Spleen (tissue), 11 donors: ENCODE results near the gene JKAMP. TPM values are rescaled to one million over a fixed set of nuclear protein-coding genes. Genes with fewer than 3 reads are reported as not detected.

Source experiments
- DNase-seq: peaks from one replicate; pipeline ENCODE4 v3.0.0-alpha.2; 2020
- H3K27ac ChIP-seq, 8 donors: fragments of 200-600 bp; sonication (generic) in 7 of 8; 1 replicate in 4 of 8; 2 replicates in 4 of 8; pipeline versions ENCODE4 v1.5.0 to v1.8.0; 2016 to 2021; ENCODE audit warnings: inconsistent platforms in 4 of 8, mild to moderate bottlenecking in 4 of 8, moderate library complexity in 1 of 8
- H3K27me3 ChIP-seq, 7 donors: fragments of 200-600 bp; sonication (generic) in 6 of 7; replicated peaks in 1 of 7; 1 replicate in 4 of 7; 2 replicates in 3 of 7; pipeline versions ENCODE4 v1.5.0 to v1.8.0; 2016 to 2021; ENCODE audit warnings: inconsistent platforms in 3 of 7, mild to moderate bottlenecking in 1 of 7
- H3K36me3 ChIP-seq, 6 donors: fragments of 200-600 bp; sonication (generic) in 5 of 6; 1 replicate in 4 of 6; 2 replicates in 2 of 6; pipeline versions ENCODE4 v1.5.0 to v1.8.0; 2016 to 2021; ENCODE audit warnings: inconsistent platforms in 2 of 6
- H3K4me1 ChIP-seq, 6 donors: fragments of 200-600 bp; sonication (generic) in 5 of 6; 1 replicate in 3 of 6; 2 replicates in 3 of 6; pipeline versions ENCODE4 v1.5.0 to v1.8.0; 2016 to 2021; ENCODE audit warnings: inconsistent platforms in 3 of 6
- H3K4me3 ChIP-seq, 8 donors: fragments of 200-600 bp; sonication (generic) in 7 of 8; 1 replicate in 4 of 8; 2 replicates in 4 of 8; pipeline versions ENCODE4 v1.5.0 to v1.8.0; 2016 to 2021; ENCODE audit warnings: inconsistent platforms in 4 of 8, mild to moderate bottlenecking in 4 of 8, moderate library complexity in 2 of 8
- H3K9me3 ChIP-seq, 8 donors: fragments of 200-600 bp; sonication (generic) in 7 of 8; 1 replicate in 4 of 8; 2 replicates in 4 of 8; pipeline versions ENCODE4 v1.5.0 to v1.8.0; 2016 to 2021; ENCODE audit warnings: inconsistent platforms in 4 of 8
- POLR2A ChIP-seq, 3 donors: fragments of 450-650 bp; IDR thresholded peaks; one replicate each; pipeline ENCODE4 v1.5.1; 2017; ENCODE audit warnings: antibody characterized with exemption in 3 of 3, mild to moderate bottlenecking in 1 of 3
- POLR2AphosphoS5 ChIP-seq, 3 donors: sonication (generic); formaldehyde crosslinking; IDR thresholded peaks; one replicate each; pipeline ENCODE4 v1.5.1; 2017; ENCODE audit warnings: antibody characterized with exemption in 3 of 3
- WGBS, 5 donors: extraction: QIAGEN DNeasy Blood & Tissue Kit in 3 of 5; methylation state at CpG; one replicate each; pipeline versions ENCODE4 v1.1.5 to v1.1.7; 2013 to 2018; 5-methylcytosine and 5-hydroxymethylcytosine counted together
- intact Hi-C: fragments of 100-400 bp; cut with DNase I; formaldehyde crosslinking; loops from one replicate; pipeline ENCODE4 v1.15.0; 2023; ENCODE audit warnings: low total_unique reads
- polyA plus RNA-seq, 3 donors: library from polyadenylated mRNA; stranded (reverse); fragments of 200-250 nt; gene quantifications; one replicate each; pipeline ENCODE4 v1.2.1, GENCODE V29; 2013
- total RNA-seq, 7 donors: library from RNA; depleted of rRNA in 3 of 7; stranded (reverse); fragments of >200 nt in 3 of 7; fragmentation: NEBNext Ultra II Directional in 4 of 7; extraction: Animal tissue kit (Norgen Biotek cat#: 25700) in 4 of 7; gene quantifications; one replicate each; pipeline versions ENCODE4 v1.1.0 to v1.2.1, GENCODE V29; 2016 to 2021
- TF ChIP-seq, protein P1 (sequence below), 11 experiments: fragments of 200-600 bp in 7 of 11; fragments of 450-650 bp in 4 of 11; sonication (generic) in 4 of 11; IDR thresholded peaks in 8 of 11; conservative IDR thresholded peaks in 3 of 11; 1 replicate in 7 of 11; 2 replicates in 4 of 11; pipeline versions ENCODE4 v1.4.0 to v1.8.0; 2016 to 2021; ENCODE audit warnings: antibody characterized with exemption in 11 of 11, inconsistent platforms in 4 of 11, mild to moderate bottlenecking in 1 of 11
- donor health status: healthy with polysubstance abuse.
- donor health status: DM: no; HTN: no; CAD: no; lungs with moderate emphysema.
- donor health status: DM: no; HTN: no; CAD: no.
- donor health status: Bipolar disorder and iron deficiency.
- donor health status: healthy.
- donor health status: DM: no; HTN: no; CAD: no.
- donor health status: DM: yes; HTN: yes; CAD: no.

JKAMP gene
- total and polyA plus RNA-seq, 10 donors, result 18.9 to 92.2 (median 36.5) TPM

DNA sequence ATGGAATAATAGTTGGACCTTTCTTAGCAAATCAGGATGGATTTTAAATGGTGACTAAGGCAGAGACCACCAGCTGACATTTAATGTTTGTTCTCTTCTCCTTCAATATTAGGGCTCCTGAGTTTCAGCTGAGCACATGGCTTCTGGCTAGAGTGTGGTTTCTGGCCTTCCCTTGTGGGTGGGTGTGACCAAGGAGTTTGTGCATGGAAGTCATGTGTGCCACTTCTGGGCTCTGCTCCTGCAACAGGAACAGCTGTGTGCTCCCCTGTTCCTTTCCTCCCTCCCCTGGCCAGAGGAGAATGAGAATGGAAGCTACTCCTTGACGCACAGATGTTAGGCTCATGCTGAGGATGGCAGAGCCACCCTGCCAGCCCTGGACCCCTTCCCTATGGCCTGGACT, 48.1 kb downstream of the JKAMP start:
- 68 to 94% (median 84%) methylated on average over 1 of the region's 1 CpG for WGBS, 5 donors
- no peak overlapping the region for H3K4me3 ChIP-seq
- H3K27ac ChIP-seq, result no peak overlapping the region
- peaks cover 0 to 6% (median 0%) of the 10 kb centered on the region in 7 donors for H3K27me3 ChIP-seq
- TF ChIP-seq POLR2A (IDR thresholded peaks at IDR 0.05) (no peak), POLR2AphosphoS5 (IDR thresholded peaks at IDR 0.05) (no peak)
- TF ChIP-seq, protein P1, sequence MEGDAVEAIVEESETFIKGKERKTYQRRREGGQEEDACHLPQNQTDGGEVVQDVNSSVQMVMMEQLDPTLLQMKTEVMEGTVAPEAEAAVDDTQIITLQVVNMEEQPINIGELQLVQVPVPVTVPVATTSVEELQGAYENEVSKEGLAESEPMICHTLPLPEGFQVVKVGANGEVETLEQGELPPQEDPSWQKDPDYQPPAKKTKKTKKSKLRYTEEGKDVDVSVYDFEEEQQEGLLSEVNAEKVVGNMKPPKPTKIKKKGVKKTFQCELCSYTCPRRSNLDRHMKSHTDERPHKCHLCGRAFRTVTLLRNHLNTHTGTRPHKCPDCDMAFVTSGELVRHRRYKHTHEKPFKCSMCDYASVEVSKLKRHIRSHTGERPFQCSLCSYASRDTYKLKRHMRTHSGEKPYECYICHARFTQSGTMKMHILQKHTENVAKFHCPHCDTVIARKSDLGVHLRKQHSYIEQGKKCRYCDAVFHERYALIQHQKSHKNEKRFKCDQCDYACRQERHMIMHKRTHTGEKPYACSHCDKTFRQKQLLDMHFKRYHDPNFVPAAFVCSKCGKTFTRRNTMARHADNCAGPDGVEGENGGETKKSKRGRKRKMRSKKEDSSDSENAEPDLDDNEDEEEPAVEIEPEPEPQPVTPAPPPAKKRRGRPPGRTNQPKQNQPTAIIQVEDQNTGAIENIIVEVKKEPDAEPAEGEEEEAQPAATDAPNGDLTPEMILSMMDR (IDR thresholded peaks at IDR 0.05 in 8 of 11, conservative IDR thresholded peaks at IDR 0.05 in 3 of 11), result no peak
- no peaks in the 10 kb centered on the region for H3K4me1 ChIP-seq
- H3K9me3 ChIP-seq, result peaks cover 0 to 18% (median 15%) of the 10 kb centered on the region in 8 donors
- intact Hi-C loops, result no loop called here
- DNase-seq, result no peak
- H3K36me3 ChIP-seq, result no peaks in the 10 kb centered on the region

DNA sequence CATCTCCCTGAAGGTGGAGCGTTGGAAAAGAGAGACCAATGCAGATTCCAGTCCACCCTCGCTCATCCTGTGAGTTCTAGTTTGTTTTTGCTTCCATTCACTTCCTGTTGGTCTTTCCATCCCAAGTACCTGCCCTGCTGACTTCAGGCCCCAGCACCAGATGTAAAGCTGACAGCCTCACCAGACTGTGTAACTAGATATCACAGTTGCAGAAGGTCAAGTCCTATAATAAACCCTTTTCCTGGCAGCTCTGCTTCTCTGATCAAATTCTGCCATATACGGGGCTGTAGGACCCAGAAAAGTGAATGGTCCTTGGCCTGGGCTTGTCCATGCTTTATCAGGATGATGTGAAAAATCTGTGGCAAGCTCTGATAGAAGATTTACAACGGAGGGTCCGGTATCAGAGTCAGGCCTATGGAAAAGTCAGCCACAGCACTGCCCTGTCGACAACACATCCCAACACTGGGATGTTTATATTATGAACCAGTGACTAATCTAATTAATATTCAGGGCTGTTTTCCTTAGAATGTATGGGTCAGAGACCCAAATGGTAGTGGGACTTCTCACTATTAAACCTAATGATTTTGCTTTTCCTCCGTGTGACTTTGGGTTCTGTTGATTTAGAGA, 50.2 kb downstream of the JKAMP start:
- WGBS, 5 donors, result 82 to 88% (median 85%) methylated on average over 7 of the region's 7 CpGs
- no peak for DNase-seq
- intact Hi-C loops, result no loop called here
- TF ChIP-seq, protein P1 (IDR thresholded peaks at IDR 0.05 in 8 of 11, conservative IDR thresholded peaks at IDR 0.05 in 3 of 11), result no peak
- no peak for TF ChIP-seq POLR2A (IDR thresholded peaks at IDR 0.05)
- TF ChIP-seq POLR2AphosphoS5 (IDR thresholded peaks at IDR 0.05), result no peak
- H3K36me3 ChIP-seq, result no peaks in the 10 kb centered on the region
- H3K4me3 ChIP-seq, result no peak overlapping the region
- no peaks in the 10 kb centered on the region for H3K4me1 ChIP-seq
- H3K27me3 ChIP-seq, result peaks cover 0 to 6% (median 0%) of the 10 kb centered on the region in 7 donors
- H3K9me3 ChIP-seq, result no peaks in the 10 kb centered on the region
- no peak overlapping the region for H3K27ac ChIP-seq

DNA sequence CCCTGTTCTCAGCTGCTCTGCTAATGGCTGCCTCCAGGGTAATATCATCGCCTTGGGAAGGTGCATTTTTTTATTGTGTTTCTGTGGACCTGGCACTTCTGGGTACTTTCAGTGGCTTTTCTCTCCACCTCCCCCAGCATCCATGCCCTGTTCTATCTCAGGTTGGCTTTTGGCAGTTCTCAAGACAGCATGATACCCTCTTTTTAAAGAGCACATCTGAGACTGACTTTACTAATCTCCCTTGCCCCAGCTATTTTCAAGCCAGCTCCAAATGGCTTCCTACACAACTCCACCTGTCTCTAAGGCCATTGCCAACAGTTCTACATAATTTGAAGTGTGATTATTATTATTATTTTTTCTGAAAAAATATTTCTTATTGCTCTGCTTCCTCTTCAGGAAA, 53.2 kb downstream of the JKAMP start:
- TF ChIP-seq, protein P1 (IDR thresholded peaks at IDR 0.05 in 8 of 11, conservative IDR thresholded peaks at IDR 0.05 in 3 of 11), result no peak
- no peak for TF ChIP-seq POLR2AphosphoS5 (IDR thresholded peaks at IDR 0.05)
- no peak for TF ChIP-seq POLR2A (IDR thresholded peaks at IDR 0.05)
- WGBS, 5 donors, result 89 to 96% (median 95%) methylated on average over 1 of the region's 1 CpG
- intact Hi-C loops, result no loop called here
- no peaks in the 10 kb centered on the region for H3K4me1 ChIP-seq
- no peak overlapping the region for H3K4me3 ChIP-seq
- no peak for DNase-seq
- H3K9me3 ChIP-seq, result no peaks in the 10 kb centered on the region
- no peaks in the 10 kb centered on the region for H3K36me3 ChIP-seq
- no peaks in the 10 kb centered on the region for H3K27me3 ChIP-seq
- H3K27ac ChIP-seq, result no peak overlapping the region

DNA sequence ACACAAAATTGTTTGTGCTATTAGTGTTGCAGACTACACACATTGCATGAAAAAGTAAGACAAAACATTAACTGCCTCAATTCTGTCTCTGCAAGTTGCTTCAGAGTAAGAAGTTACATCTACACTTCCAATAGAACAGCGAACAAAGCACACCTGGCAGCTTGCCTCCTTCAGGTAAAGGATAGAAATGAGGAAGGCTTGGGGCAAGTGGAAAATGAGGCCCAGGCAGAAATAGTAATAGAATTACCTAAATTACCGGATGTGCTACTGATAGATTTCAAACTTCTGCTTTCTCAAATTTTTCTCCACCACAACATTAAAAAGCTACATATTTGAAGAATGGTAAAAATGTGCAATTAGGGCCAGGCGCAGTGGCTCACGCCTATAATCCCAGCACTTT, 54.6 kb downstream of the JKAMP start:
- TF ChIP-seq POLR2AphosphoS5 (IDR thresholded peaks at IDR 0.05) (no peak), POLR2A (IDR thresholded peaks at IDR 0.05) (no peak)
- TF ChIP-seq, protein P1 (IDR thresholded peaks at IDR 0.05 in 8 of 11, conservative IDR thresholded peaks at IDR 0.05 in 3 of 11), result no peak
- H3K4me3 ChIP-seq, result no peak overlapping the region
- H3K36me3 ChIP-seq, result no peaks in the 10 kb centered on the region
- H3K4me1 ChIP-seq, result no peaks in the 10 kb centered on the region
- intact Hi-C loops, result no loop called here
- no peaks in the 10 kb centered on the region for H3K27me3 ChIP-seq
- WGBS, 5 donors, result 55 to 73% (median 63%) methylated on average over 4 of the region's 4 CpGs
- no peak overlapping the region for H3K27ac ChIP-seq
- no peak for DNase-seq
- no peaks in the 10 kb centered on the region for H3K9me3 ChIP-seq
